ENCODE measurements around the gene ACER2. TPM values are rescaled to one million over a fixed set of nuclear protein-coding genes. Genes with fewer than 3 reads are reported as not detected.

The ACER2 gene
- total RNA-seq, 1 donor from 2014 or later = 8.4 TPM

- no peaks in the 10 kb centered on the region for H3K9me3 Mint-ChIP-seq (ENCODE audit: low read depth)
These were observed 84.0 kb downstream of the ACER2 start for GRCh38 chr9:19492775-19493173.

DNA sequence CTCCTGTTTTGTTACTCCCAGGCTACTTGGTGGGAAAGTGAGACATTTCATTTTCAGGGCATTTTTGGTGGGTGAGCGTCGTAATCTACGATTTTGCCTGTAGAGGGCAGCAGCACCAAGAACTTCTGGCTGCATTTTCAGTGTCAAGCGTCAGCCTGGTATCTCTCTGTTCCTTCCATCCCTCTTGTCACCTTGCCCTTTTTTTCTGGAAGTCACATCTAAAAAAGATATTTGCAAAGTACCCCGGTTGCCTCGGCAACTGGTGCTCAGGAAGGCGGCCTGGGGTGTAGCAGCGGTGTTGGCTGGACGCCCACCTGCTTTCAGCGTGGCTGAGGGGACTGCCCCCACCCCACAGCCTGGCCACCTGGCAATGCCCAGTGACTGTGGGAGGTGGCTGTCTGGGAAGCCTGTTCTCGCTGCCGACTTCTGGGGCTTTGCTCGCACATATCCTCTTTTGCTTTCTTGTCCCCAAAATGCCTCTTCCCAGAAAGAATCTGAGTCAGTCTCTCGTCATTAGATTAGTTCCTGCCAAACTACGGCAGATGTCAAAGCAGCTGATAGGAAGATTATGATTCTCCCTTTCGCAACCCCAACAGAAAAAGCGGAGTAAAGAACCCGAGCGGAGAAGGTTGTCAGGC, 84.5 kb downstream of the ACER2 start:
- Mint-ChIP-seq H3K4me3 (ENCODE audit: low read depth) (no peak overlapping the region), H3K9me3 (ENCODE audit: low read depth) (no peaks in the 10 kb centered on the region), H3K36me3 (ENCODE audit: insufficient read depth) (no peaks in the 10 kb centered on the region), H3K27ac (no peak overlapping the region), H3K27me3 (peaks cover 10% of the 10 kb centered on the region), H3K4me1 (ENCODE audit: low read depth) (peaks cover 7% of the 10 kb centered on the region)
- peak; percentile 32 for DNase-seq (ENCODE audit: low spot score, unreplicated experiment)
- TF ChIP-seq, protein P1, sequence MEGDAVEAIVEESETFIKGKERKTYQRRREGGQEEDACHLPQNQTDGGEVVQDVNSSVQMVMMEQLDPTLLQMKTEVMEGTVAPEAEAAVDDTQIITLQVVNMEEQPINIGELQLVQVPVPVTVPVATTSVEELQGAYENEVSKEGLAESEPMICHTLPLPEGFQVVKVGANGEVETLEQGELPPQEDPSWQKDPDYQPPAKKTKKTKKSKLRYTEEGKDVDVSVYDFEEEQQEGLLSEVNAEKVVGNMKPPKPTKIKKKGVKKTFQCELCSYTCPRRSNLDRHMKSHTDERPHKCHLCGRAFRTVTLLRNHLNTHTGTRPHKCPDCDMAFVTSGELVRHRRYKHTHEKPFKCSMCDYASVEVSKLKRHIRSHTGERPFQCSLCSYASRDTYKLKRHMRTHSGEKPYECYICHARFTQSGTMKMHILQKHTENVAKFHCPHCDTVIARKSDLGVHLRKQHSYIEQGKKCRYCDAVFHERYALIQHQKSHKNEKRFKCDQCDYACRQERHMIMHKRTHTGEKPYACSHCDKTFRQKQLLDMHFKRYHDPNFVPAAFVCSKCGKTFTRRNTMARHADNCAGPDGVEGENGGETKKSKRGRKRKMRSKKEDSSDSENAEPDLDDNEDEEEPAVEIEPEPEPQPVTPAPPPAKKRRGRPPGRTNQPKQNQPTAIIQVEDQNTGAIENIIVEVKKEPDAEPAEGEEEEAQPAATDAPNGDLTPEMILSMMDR (IDR thresholded peaks at IDR 0.05; ENCODE audit: unreplicated experiment) = peak; percentile 84

More at GRCh38 chr9:19492775-19493173, 84.0 kb downstream of the ACER2 start:
- TF ChIP-seq, protein P1 (IDR thresholded peaks at IDR 0.05; ENCODE audit: unreplicated experiment) = no peak
- Mint-ChIP-seq H3K27ac (no peak overlapping the region), H3K36me3 (ENCODE audit: insufficient read depth) (no peaks in the 10 kb centered on the region), H3K4me3 (ENCODE audit: low read depth) (no peak overlapping the region), H3K4me1 (ENCODE audit: low read depth) (peaks cover 7% of the 10 kb centered on the region), H3K27me3 (peaks cover 10% of the 10 kb centered on the region)
- no peak for DNase-seq (ENCODE audit: low spot score, unreplicated experiment)

- Mint-ChIP-seq H3K27me3 (peaks cover 10% of the 10 kb centered on the region), H3K9me3 (ENCODE audit: low read depth) (no peaks in the 10 kb centered on the region), H3K36me3 (ENCODE audit: insufficient read depth) (no peaks in the 10 kb centered on the region), H3K4me3 (ENCODE audit: low read depth) (no peak overlapping the region), H3K4me1 (ENCODE audit: low read depth) (peaks cover 7% of the 10 kb centered on the region), H3K27ac (no peak overlapping the region)
- DNase-seq (ENCODE audit: low spot score, unreplicated experiment) = no peak
- TF ChIP-seq, protein P1 (IDR thresholded peaks at IDR 0.05; ENCODE audit: unreplicated experiment) = no peak
These were observed 85.1 kb downstream of the ACER2 start for GRCh38 chr9:19493876-19494275.

GRCh38 chr9:19495186-19496028, 86.6 kb downstream of the ACER2 start:
- Mint-ChIP-seq H3K27ac (no peak overlapping the region), H3K9me3 (ENCODE audit: low read depth) (peaks cover 9% of the 10 kb centered on the region)

More at GRCh38 chr9:19495186-19496028, 86.6 kb downstream of the ACER2 start:
- peaks cover 7% of the 10 kb centered on the region for H3K4me1 Mint-ChIP-seq (ENCODE audit: low read depth)
- no peaks in the 10 kb centered on the region for H3K36me3 Mint-ChIP-seq (ENCODE audit: insufficient read depth)
- DNase-seq (ENCODE audit: low spot score, unreplicated experiment) = no peak
- TF ChIP-seq, protein P1 (IDR thresholded peaks at IDR 0.05; ENCODE audit: unreplicated experiment) = no peak
- H3K4me3 Mint-ChIP-seq (ENCODE audit: low read depth) = no peak overlapping the region
- H3K27me3 Mint-ChIP-seq = peaks cover 6% of the 10 kb centered on the region

Data from progenitor cell of endocrine pancreas (in vitro differentiated cells).